GM23248 (cell line): ENCODE results near the gene PCNA.

Experiments
- EZH2 ChIP-seq: fragments of 200-600 bp; sonication (generic); IDR thresholded peaks from 2 replicates; pipeline ENCODE4 v1.6.1; 2018; ENCODE audit warnings: antibody characterized with exemption, mild to moderate bottlenecking; ENCODE audit not compliant: insufficient read depth, poor library complexity, severe bottlenecking
- EZH2phosphoT487 ChIP-seq: fragments of 200-600 bp; sonication (generic); IDR thresholded peaks from 2 replicates; pipeline ENCODE4 v1.6.1; 2018; ENCODE audit warnings: antibody characterized with exemption, moderate library complexity, mild to moderate bottlenecking, low read depth; ENCODE audit not compliant: insufficient read depth

GRCh38 chr20:5161536-5162164 is 41.9 kb upstream of the PCNA start:
- TF ChIP-seq EZH2 (no peak), EZH2phosphoT487 (no peak)
